HFFc6 (cell line): ENCODE measurements around the gene MRAP. TPM values are rescaled to one million over a fixed set of nuclear protein-coding genes. Genes with fewer than 3 reads are reported as not detected.
"Not testable (repeated sequence)": the region's sequence is repeated elsewhere in the genome, so short reads cannot be mapped to it uniquely, and the experiment has no call there.

Experiments
- DNase-seq: peaks from one replicate; pipeline ENCODE4 v3.0.0-alpha.2; 2018
- H3K27ac Mint-ChIP-seq: 2 replicates; pipeline ENCODE4 v1.8.0; 2020; ENCODE audit warnings: mild to moderate bottlenecking, mixed read lengths
- H3K27me3 Mint-ChIP-seq: 2 replicates; pipeline ENCODE4 v1.8.0; 2021; ENCODE audit warnings: mild to moderate bottlenecking, moderate library complexity, mixed read lengths; ENCODE audit not compliant: insufficient read depth
- H3K36me3 Mint-ChIP-seq: 2 replicates; pipeline ENCODE4 v1.8.0; 2021; ENCODE audit warnings: low read depth, mixed read lengths
- H3K4me1 Mint-ChIP-seq: 2 replicates; pipeline ENCODE4 v1.8.0; 2020; ENCODE audit warnings: low read depth, mixed read lengths
- H3K4me3 Mint-ChIP-seq: 2 replicates; pipeline ENCODE4 v1.8.0; 2020; ENCODE audit warnings: mild to moderate bottlenecking, moderate library complexity, mixed read lengths
- H3K9me3 Mint-ChIP-seq: 2 replicates; pipeline ENCODE4 v1.8.0; 2020; ENCODE audit warnings: mild to moderate bottlenecking, mixed read lengths
- CTCF ChIP-seq: fragments of 200-600 bp; sonication (generic); IDR thresholded peaks from 2 replicates; pipeline ENCODE4 v1.5.0; 2021; ENCODE audit warnings: antibody characterized with exemption, mild to moderate bottlenecking
- total RNA-seq, 6 experiments: library from RNA; stranded (reverse); fragmentation: NEBNext Ultra II Directional; extraction: Animal tissue kit (Norgen Biotek cat#: 25700); gene quantifications; 2 replicates in 1 of 6; 3 replicates in 5 of 6; pipeline ENCODE4 v1.2.3, GENCODE V29; 2021

The MRAP gene
- total RNA-seq, 6 experiments from 2014 or later, result not detected

GRCh38 chr21:32306021-32306780 lies 7.5 kb downstream of the MRAP start:
- no peak for DNase-seq
- no peak overlapping the region for H3K4me3 Mint-ChIP-seq

GRCh38 chr21:32307706-32308105 lies 9.1 kb downstream of the MRAP start:
- H3K9me3 Mint-ChIP-seq, result no peaks in the 10 kb centered on the region
- no peaks in the 10 kb centered on the region for H3K4me1 Mint-ChIP-seq
- peaks cover 20% of the 10 kb centered on the region for H3K36me3 Mint-ChIP-seq
- DNase-seq, result no peak
- no peak overlapping the region for H3K27ac Mint-ChIP-seq
- H3K4me3 Mint-ChIP-seq, result no peak overlapping the region
- H3K27me3 Mint-ChIP-seq, result peaks cover 2% of the 10 kb centered on the region; the same call in 1 of the 2 replicates
- no peak for TF ChIP-seq CTCF

More at GRCh38 chr21:32306021-32306780, 7.5 kb downstream of the MRAP start:
- Mint-ChIP-seq H3K9me3 (no peaks in the 10 kb centered on the region), H3K27me3 (peaks cover 2% of the 10 kb centered on the region; the same call in 1 of the 2 replicates), H3K27ac (no peak overlapping the region; the same call in 1 of the 2 replicates), H3K36me3 (peaks cover 22% of the 10 kb centered on the region), H3K4me1 (no peaks in the 10 kb centered on the region)
- TF ChIP-seq CTCF, result peak; percentile 47

GRCh38 chr21:32308696-32309095 lies 10.0 kb downstream of the MRAP start:
- no peak for DNase-seq
- Mint-ChIP-seq H3K36me3 (peaks cover 26% of the 10 kb centered on the region), H3K9me3 (no peaks in the 10 kb centered on the region), H3K27me3 (peaks cover 2% of the 10 kb centered on the region; the same call in 1 of the 2 replicates), H3K27ac (no peak overlapping the region), H3K4me1 (no peaks in the 10 kb centered on the region), H3K4me3 (no peak overlapping the region)
- no peak for TF ChIP-seq CTCF

- no peak overlapping the region for H3K27ac Mint-ChIP-seq
- no peak overlapping the region for H3K4me3 Mint-ChIP-seq
- H3K4me1 Mint-ChIP-seq, result no peaks in the 10 kb centered on the region
- no peaks in the 10 kb centered on the region for H3K27me3 Mint-ChIP-seq
- peaks cover 27% of the 10 kb centered on the region for H3K36me3 Mint-ChIP-seq
- no peaks in the 10 kb centered on the region for H3K9me3 Mint-ChIP-seq
- TF ChIP-seq CTCF, result no peak
- no peak for DNase-seq
Measured at GRCh38 chr21:32309906-32310460, 11.3 kb downstream of the MRAP start.

GRCh38 chr21:32310976-32311375 lies 12.3 kb downstream of the MRAP start:
- not testable (repeated sequence) for H3K9me3 Mint-ChIP-seq, H3K4me1 Mint-ChIP-seq, H3K4me3 Mint-ChIP-seq, H3K27ac Mint-ChIP-seq, DNase-seq, H3K27me3 Mint-ChIP-seq
- H3K36me3 Mint-ChIP-seq, result peaks cover 21% of the 10 kb centered on the region

GRCh38 chr21:32311621-32312020 lies 13.0 kb downstream of the MRAP start:
- H3K4me3 Mint-ChIP-seq, result no peak overlapping the region

More at GRCh38 chr21:32311621-32312020, 13.0 kb downstream of the MRAP start:
- TF ChIP-seq CTCF, result no peak
- no peaks in the 10 kb centered on the region for H3K9me3 Mint-ChIP-seq
- peaks cover 18% of the 10 kb centered on the region for H3K36me3 Mint-ChIP-seq
- H3K27ac Mint-ChIP-seq, result no peak overlapping the region
- no peaks in the 10 kb centered on the region for H3K27me3 Mint-ChIP-seq
- no peaks in the 10 kb centered on the region for H3K4me1 Mint-ChIP-seq
- DNase-seq, result no peak
